HG03571 (cell line): ENCODE results near the gene CCBE1.
"Not testable (repeated sequence)": the region's sequence is repeated elsewhere in the genome, so short reads cannot be mapped to it uniquely, and the experiment has no call there.

Source experiments
- ATAC-seq: cut with Tn5 transposase; IDR thresholded peaks from one replicate; pipeline ENCODE4 v1.9.1; 2021; ENCODE audit not compliant: unreplicated experiment

The CCBE1 gene

GRCh38 chr18:59658941-59659340 is 38.3 kb downstream of the CCBE1 start:
- ATAC-seq, result no peak

GRCh38 chr18:59657012-59657411 is 40.2 kb downstream of the CCBE1 start:
- ATAC-seq, result no peak

DNA sequence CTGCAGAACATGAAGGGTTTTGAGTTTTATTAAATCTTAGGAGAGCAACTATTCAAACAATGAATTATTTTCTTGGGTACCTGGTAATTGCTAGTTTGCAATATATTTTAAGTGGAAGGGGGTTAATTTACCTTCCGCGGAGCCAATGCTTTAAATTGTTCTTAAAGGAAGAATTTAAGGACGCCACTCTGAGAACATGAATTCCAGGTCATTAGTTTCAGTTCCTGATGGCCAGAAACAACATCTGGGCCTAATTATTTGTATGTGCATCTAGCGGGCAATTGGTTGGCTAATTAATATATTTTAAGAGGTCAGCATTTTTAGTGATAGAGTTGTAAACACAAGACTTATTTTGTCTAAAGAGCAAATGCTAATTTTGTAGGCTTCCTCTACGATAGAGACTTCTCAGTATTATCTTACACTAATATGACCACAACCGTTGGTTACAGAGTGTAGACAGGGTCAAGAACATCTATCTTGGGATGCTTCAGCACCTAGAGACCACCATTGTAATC is 40.8 kb downstream of the CCBE1 start:
- no peak for ATAC-seq

DNA sequence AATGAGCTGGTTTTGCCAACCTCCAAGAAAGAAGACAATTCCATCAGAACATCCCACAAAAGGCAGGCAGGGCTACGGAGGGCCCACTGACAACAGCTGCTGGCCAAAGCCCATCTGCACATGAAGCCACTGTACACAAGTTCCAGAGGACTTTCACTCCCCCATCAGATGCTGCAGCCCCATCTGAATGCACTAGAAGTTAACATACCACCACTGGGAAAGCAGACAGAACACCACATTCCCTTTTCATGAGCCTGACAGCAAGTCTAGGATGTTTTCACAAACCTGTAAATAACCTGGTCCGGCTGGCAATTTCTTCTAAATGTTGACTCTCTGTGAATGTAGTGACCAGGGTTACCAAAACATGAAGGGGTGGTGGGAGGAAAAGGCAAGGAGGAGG is 41.5 kb downstream of the CCBE1 start:
- no peak for ATAC-seq

- ATAC-seq, result no peak
Observed at GRCh38 chr18:59651071-59651470, 46.2 kb downstream of the CCBE1 start.

- ATAC-seq, result no peak
Observed at GRCh38 chr18:59650266-59650820, 46.9 kb downstream of the CCBE1 start.

DNA sequence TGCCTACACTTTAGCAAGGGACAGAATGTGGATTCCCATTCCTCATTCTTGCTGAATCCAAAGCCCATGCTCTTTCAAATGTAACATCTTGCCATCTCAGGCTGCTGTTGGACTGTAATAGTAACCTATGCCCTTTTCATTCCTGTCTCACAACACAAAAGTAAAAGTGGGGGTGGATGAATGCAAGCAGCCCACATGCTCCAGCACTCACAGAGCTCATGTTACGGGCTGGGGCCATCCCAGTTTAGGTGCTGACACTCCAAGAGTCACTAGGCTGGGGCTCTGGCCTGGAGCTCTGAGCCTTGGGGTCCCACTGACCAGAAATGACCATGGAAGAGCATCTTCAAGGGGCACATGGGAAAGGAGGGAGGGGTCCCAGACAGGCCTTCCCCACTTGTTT is 47.6 kb downstream of the CCBE1 start:
- no peak for ATAC-seq

DNA sequence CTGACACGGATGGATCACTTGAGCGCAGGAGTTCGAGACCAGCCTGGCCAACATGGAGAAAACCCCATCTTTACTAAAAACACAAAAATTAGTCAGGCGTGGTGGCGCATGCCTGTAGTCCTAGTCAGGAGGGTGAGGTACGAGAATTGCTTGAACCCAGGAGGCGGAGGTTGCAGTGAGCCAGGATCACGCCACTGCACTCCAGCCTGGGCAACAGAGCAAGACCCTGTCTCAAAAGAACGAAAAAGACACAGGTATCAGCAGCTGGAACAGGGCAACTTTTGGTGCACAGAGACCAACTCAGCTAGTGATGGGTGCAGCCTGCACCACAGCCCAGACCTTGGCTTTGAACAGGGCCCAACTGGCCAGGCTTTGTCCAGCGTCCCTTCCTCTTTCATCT is 48.8 kb downstream of the CCBE1 start:
- ATAC-seq, result not testable (repeated sequence)

DNA sequence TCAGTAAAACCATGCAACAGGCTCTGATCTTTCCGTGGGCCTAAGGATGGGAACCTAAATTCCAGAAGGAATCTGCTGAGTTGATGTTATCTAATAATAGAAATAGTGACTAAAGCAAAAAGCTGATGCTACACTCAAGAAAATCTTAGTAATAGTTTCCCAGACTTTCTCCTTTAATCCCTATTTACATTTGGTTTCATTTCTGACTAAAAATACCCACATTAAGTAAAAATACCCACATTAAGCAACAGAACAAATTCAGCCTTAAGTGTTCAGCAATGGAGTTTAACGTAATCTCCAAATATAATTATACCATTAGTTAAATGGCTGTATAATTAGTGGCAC is 50.3 kb downstream of the CCBE1 start:
- no peak for ATAC-seq

GRCh38 chr18:59646228-59646962 is 50.8 kb downstream of the CCBE1 start:
- no peak for ATAC-seq

DNA sequence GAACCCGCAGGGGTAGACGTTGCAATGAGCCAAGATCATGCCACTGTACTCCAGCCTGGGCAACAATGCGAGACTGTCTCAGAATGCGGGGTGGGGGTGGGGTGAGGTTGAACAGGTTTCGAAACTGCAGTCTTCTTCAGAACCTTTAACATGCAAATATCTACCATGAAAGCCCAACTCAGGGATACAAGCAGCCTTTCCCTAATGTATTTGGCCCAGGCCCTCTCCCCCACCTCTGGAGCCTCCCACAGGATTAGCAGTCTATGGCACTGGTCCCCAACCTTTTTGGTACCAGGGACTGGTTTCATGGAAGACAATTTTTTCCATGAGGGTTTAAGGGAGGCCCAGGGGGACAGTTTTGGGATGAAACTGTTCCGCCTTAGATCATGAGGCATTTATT is 53.5 kb downstream of the CCBE1 start:
- ATAC-seq, result no peak

DNA sequence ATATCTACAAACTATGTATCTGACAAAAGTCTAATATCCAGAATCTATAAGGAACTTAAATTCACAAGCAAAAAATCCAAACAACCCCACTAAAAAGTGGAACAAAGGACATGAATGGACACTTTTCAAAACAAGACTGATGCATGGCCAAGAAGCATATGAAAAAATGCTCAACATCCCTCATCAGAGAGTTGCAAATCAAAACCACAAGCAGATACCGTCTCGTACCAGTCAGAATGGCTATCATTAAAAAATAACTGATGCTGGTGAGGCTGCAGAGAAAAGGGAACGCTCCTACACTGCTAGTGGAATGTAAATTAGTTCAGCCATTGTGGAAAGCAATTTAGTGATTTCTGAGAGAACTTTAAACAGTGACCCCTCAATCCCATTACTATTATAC is 56.5 kb downstream of the CCBE1 start:
- ATAC-seq, result no peak

GRCh38 chr18:59639821-59640220 is 57.4 kb downstream of the CCBE1 start:
- ATAC-seq, result no peak

- no peak for ATAC-seq
Observed at GRCh38 chr18:59639136-59639535, 58.1 kb downstream of the CCBE1 start.

- no peak for ATAC-seq
Observed at GRCh38 chr18:59633961-59634485, 63.2 kb downstream of the CCBE1 start.

GRCh38 chr18:59633317-59633716 is 63.9 kb downstream of the CCBE1 start:
- ATAC-seq, result no peak

DNA sequence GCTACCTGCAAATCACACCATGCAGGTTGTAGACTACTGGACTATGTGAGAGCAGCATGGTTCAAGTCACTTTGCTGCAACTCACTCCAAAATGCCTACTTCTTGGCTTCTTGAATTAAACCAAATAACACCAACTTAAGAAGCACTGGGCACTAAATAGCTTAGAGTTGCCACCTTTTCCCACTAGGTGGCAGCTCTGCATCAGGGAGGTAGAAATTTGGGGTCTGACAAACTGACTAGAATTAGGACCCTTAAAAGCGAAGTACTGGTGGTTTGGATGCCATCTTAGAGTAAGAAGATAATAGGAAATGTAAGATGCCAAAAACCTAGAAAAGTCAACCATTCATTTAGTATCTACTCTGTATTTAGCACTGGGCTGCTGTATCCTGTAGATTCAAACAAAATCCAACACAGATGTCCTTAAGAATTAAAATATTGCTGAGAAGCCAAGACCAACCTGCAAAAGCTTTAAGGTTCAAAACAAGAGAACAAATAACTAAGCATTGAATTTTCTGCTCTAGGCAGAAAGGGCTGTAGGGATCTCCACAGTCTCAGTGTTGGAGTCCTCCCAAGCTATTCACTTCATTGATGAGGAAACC is 65.5 kb downstream of the CCBE1 start:
- no peak for ATAC-seq

- no peak for ATAC-seq
Observed at GRCh38 chr18:59629894-59630293, 67.3 kb downstream of the CCBE1 start.

GRCh38 chr18:59628995-59629394 is 68.2 kb downstream of the CCBE1 start:
- no peak for ATAC-seq

DNA sequence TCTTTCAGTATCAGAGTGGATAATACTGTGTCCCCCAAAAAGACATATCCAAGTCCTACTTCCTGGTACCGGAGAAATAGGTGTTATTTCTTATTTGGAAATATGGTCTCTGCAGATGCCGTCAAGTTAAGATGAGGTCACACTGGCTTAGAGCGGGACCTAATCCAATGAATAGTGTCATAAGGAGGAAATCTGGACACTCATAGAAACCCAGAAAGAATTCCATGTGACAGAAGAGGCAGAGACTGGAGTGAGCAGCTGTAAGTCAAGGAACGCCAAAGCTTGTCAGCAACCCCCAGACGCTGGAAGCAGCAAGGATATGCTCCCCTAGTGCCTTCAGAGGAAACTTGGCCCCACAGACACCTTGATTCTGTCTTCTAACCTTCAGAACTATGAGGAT is 69.8 kb downstream of the CCBE1 start:
- ATAC-seq, result no peak

DNA sequence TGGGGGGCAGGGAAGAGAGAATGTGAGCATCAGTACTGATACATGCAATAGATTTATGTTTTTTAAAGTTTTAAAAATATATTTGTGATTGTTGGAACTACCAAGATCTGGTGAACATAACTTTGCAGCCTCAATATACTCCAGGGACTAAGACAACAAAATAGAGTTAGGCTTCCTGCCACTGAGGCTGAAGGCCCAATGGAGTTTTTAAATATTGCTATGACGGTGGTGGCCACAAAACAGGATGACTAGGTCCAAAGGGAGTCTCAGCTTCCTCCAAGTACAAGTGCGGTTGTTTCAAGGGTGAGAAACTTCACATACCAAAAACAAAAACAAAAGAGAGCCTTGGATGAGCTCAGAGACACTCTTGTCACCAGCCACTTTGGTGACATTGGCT is 72.9 kb downstream of the CCBE1 start:
- no peak for ATAC-seq
